IMR-90 (cell line): Measurements from ENCODE around the gene LRP1-AS. TPM values are rescaled to one million over a fixed set of nuclear protein-coding genes. Genes with fewer than 3 reads are reported as not detected.

ENCODE experiments used
- ATAC-seq: fragments of 200-7000 bp; cut with Tn5 transposase; 2 replicates; pipeline ENCODE4 v1.9.1; 2020; ENCODE audit warnings: low read depth, mild to moderate bottlenecking, moderate library complexity
- BruUV-seq: library from RNA; stranded (reverse); fragments of 400-500 nt; replicated peaks from 2 replicates; lab custom pipeline; 2021; lab: Mats Ljungman, UMichigan
- CTCF ChIA-PET: fragments of 300-600 bp; formaldehyde crosslinking; extraction: SDS; loops from one replicate; lab custom pipeline; 2021; ENCODE audit warnings: antibody characterized with exemption; lab: Yijun Ruan, JAX
- POLR2A ChIA-PET: fragments of 300-600 bp; sonication (Branson Sonifier 250); formaldehyde crosslinking; loops from one replicate; lab custom pipeline; 2022; ENCODE audit warnings: antibody characterized with exemption; ENCODE audit not compliant: unreplicated experiment; lab: Charles Lee
- DNase-seq: peaks from one replicate; pipeline ENCODE4 v3.0.0; 2013
- H2AFZ ChIP-seq: replicated peaks from 2 replicates; pipeline ENCODE3; 2013; ENCODE audit warnings: low read length, mild to moderate bottlenecking; ENCODE audit not compliant: poor library complexity
- H2AK5ac ChIP-seq: 2 replicates; pipeline ENCODE4 v1.6.1; 2013; ENCODE audit warnings: low read depth, low read length, inconsistent platforms
- H2AK9ac ChIP-seq: replicated peaks from 2 replicates; pipeline ENCODE3; 2013; ENCODE audit warnings: mild to moderate bottlenecking, low read depth, low read length, moderate library complexity; ENCODE audit not compliant: poor library complexity
- H2BK120ac ChIP-seq: 2 replicates; pipeline ENCODE4 v1.6.1; 2013; ENCODE audit warnings: low read depth, low read length, inconsistent platforms
- H2BK15ac ChIP-seq: 3 replicates; pipeline ENCODE4 v1.6.1; 2013; ENCODE audit warnings: low read depth, low read length, inconsistent platforms
- H2BK20ac ChIP-seq: 2 replicates; pipeline ENCODE4 v1.6.1; 2013; ENCODE audit warnings: low read depth, mild to moderate bottlenecking, inconsistent platforms, low read length, moderate library complexity
- H2BK5ac ChIP-seq: 2 replicates; pipeline ENCODE4 v1.6.1; 2013; ENCODE audit warnings: mild to moderate bottlenecking, low read depth, low read length, inconsistent platforms; ENCODE audit not compliant: poor library complexity, severe bottlenecking
- H3K14ac ChIP-seq: replicated peaks from 2 replicates; pipeline ENCODE4 v1.6.1; 2013; ENCODE audit warnings: low read depth, low read length, inconsistent platforms
- H3K18ac ChIP-seq: 2 replicates; pipeline ENCODE4 v1.6.1; 2013; ENCODE audit warnings: low read depth, low read length, control low read depth
- H3K23ac ChIP-seq: 2 replicates; pipeline ENCODE4 v1.6.1; 2013; ENCODE audit warnings: low read depth, low read length, inconsistent platforms
- H3K27ac ChIP-seq: 2 replicates; pipeline ENCODE4 v1.5.1; 2013; ENCODE audit warnings: mild to moderate bottlenecking, control low read depth, low read length; ENCODE audit not compliant: insufficient read depth
- H3K27me3 ChIP-seq: 2 replicates; pipeline ENCODE4 v1.6.1; 2013; ENCODE audit warnings: low read length; ENCODE audit not compliant: control insufficient read depth, insufficient read depth
- H3K36me3 ChIP-seq: 2 replicates; pipeline ENCODE4 v1.6.1; 2013; ENCODE audit warnings: low read length, mixed read lengths; ENCODE audit not compliant: control insufficient read depth, insufficient read depth
- H3K4ac ChIP-seq: 2 replicates; pipeline ENCODE4 v1.6.1; 2013; ENCODE audit warnings: low read depth, low read length, inconsistent platforms
- H3K4me1 ChIP-seq: 2 replicates; pipeline ENCODE4 v1.6.1; 2013; ENCODE audit warnings: low read length, mixed read lengths; ENCODE audit not compliant: control insufficient read depth, insufficient read depth
- H3K4me2 ChIP-seq: 2 replicates; pipeline ENCODE4 v1.6.1; 2013; ENCODE audit warnings: low read depth, mild to moderate bottlenecking, control low read depth, low read length, moderate library complexity
- H3K4me3 ChIP-seq: 2 replicates; pipeline ENCODE4 v1.5.1; 2013; ENCODE audit warnings: low read depth, mild to moderate bottlenecking, control low read depth, low read length, moderate library complexity; ENCODE audit not compliant: insufficient read depth
- H3K56ac ChIP-seq: 2 replicates; pipeline ENCODE4 v1.6.1; 2013; ENCODE audit warnings: low read length, inconsistent platforms; ENCODE audit not compliant: insufficient read depth; ENCODE audit errors: extremely low read depth
- H3K79me1 ChIP-seq, 2 experiments: 2 replicates each; pipeline ENCODE4 v1.6.1; 2013; ENCODE audit warnings: low read length in 2 of 2, inconsistent platforms in 1 of 2, low read depth in 1 of 2
- H3K9ac ChIP-seq: 2 replicates; pipeline ENCODE4 v1.6.1; 2013; ENCODE audit warnings: low read depth, low read length, control low read depth
- H3K9me1 ChIP-seq: 2 replicates; pipeline ENCODE4 v1.6.1; 2013; ENCODE audit warnings: low read length, inconsistent platforms; ENCODE audit not compliant: insufficient read depth
- H3K9me3 ChIP-seq: 2 replicates; pipeline ENCODE4 v1.6.1; 2013; ENCODE audit warnings: low read length; ENCODE audit not compliant: control insufficient read depth, insufficient read depth
- H4K20me1 ChIP-seq: 2 replicates; pipeline ENCODE4 v1.6.1; 2013; ENCODE audit warnings: low read length, inconsistent platforms; ENCODE audit not compliant: insufficient read depth
- H4K5ac ChIP-seq: 2 replicates; pipeline ENCODE4 v1.6.1; 2013; ENCODE audit warnings: mild to moderate bottlenecking, low read depth, low read length, control low read depth
- H4K8ac ChIP-seq, 2 experiments: 2 replicates each; pipeline ENCODE4 v1.6.1; 2013; ENCODE audit warnings: low read depth in 2 of 2, low read length in 2 of 2, control low read depth in 1 of 2, inconsistent platforms in 1 of 2
- H4K91ac ChIP-seq: 2 replicates; pipeline ENCODE4 v1.6.1; 2013; ENCODE audit warnings: low read depth, low read length, inconsistent platforms; ENCODE audit not compliant: insufficient read depth
- BHLHE40 ChIP-seq: fragments of 150-350 bp; IDR thresholded peaks from 2 replicates; pipeline ENCODE4 v1.6.1; 2016; ENCODE audit warnings: mild to moderate bottlenecking, low read depth, low read length
- CEBPB ChIP-seq: IDR thresholded peaks from 2 replicates; pipeline ENCODE4 v1.6.1; 2012; ENCODE audit warnings: low read depth, low read length, improper control_type of control experiment
- CHD1 ChIP-seq: IDR thresholded peaks from 2 replicates; pipeline ENCODE4 v1.6.1; 2012; ENCODE audit warnings: low read depth, low read length, improper control_type of control experiment
- FOS ChIP-seq: fragments of 150-350 bp; IDR thresholded peaks from 2 replicates; pipeline ENCODE4 v1.6.1; 2016; ENCODE audit warnings: low read depth, low read length
- MAFK ChIP-seq: IDR thresholded peaks from 2 replicates; pipeline ENCODE4 v1.6.1; 2012; ENCODE audit warnings: low read depth, low read length, improper control_type of control experiment
- MXI1 ChIP-seq: IDR thresholded peaks from 2 replicates; pipeline ENCODE4 v1.6.1; 2012; ENCODE audit warnings: low read depth, mild to moderate bottlenecking, low read length, moderate library complexity, borderline replicate concordance
- NFE2L2 ChIP-seq: fragments of 150-350 bp; IDR thresholded peaks from 2 replicates; pipeline ENCODE4 v1.6.1; 2016; ENCODE audit warnings: low read depth, mild to moderate bottlenecking, low read length
- RFX5 ChIP-seq: IDR thresholded peaks from 2 replicates; pipeline ENCODE4 v1.8.0; 2012; ENCODE audit warnings: low read depth, mild to moderate bottlenecking, low read length, moderate library complexity
- WGBS, 2 experiments: methylation state at CpG; one replicate each; pipeline versions ENCODE4 v1.1.5 to v1.1.7; 2013; ENCODE audit warnings: missing lambda C conversion rate in 2 of 2; ENCODE audit not compliant: insufficient read length in 1 of 2; ENCODE audit errors: extremely low coverage in 2 of 2; 5-methylcytosine and 5-hydroxymethylcytosine counted together
- dilution Hi-C: fragments of 300-500 bp; cut with HindIII; formaldehyde crosslinking; loops from one replicate; pipeline ENCODE4 v1.14.3; 2018; ENCODE audit warnings: low sequenced_read_pairs; ENCODE audit not compliant: unreplicated experiment
- in situ Hi-C: fragments of 300-500 bp; cut with MboI; formaldehyde crosslinking; loops from 3 replicates; pipeline ENCODE4 v1.14.3; 2019; ENCODE audit warnings: low sequenced_read_pairs, inconsistent platforms, mixed read lengths
- intact Hi-C: fragments of 100-400 bp; cut with micrococcal nuclease; formaldehyde crosslinking; loops from 2 replicates; pipeline ENCODE4 v1.10.0; 2022
- polyA plus RNA-seq, 3 experiments: library from polyadenylated mRNA; depleted of rRNA; stranded (reverse); fragments of >200 nt; gene quantifications; 2 replicates each; pipeline ENCODE4 v1.2.3, GENCODE V29; 2012; ENCODE audit warnings: low replicate concordance in 1 of 3
- total RNA-seq: library from RNA; depleted of rRNA; stranded (reverse); fragments of >200 nt; gene quantifications from 2 replicates; pipeline ENCODE4 v1.2.3, GENCODE V29; 2012
- TF ChIP-seq, protein P1 (sequence below): fragments of 150-350 bp; IDR thresholded peaks from 2 replicates; pipeline ENCODE4 v1.6.1; 2016; ENCODE audit warnings: low read depth, mild to moderate bottlenecking, low read length, moderate library complexity, borderline replicate concordance
- TF ChIP-seq, protein P2 (sequence below): conservative IDR thresholded peaks from 2 replicates; pipeline ENCODE4 v1.5.1; 2012; ENCODE audit warnings: mild to moderate bottlenecking, low read depth, low read length, improper control_type of control experiment
- TF ChIP-seq, protein P3 (sequence below): fragments of 150-350 bp; IDR thresholded peaks from 2 replicates; pipeline ENCODE4 v1.6.1; 2017; ENCODE audit warnings: mild to moderate bottlenecking, antibody characterized with exemption, low read length, low read depth

Gene LRP1-AS
- total and polyA plus RNA-seq, 2 of the 4 experiments (the other 2 are of a cell fraction) = not detected

DNA sequence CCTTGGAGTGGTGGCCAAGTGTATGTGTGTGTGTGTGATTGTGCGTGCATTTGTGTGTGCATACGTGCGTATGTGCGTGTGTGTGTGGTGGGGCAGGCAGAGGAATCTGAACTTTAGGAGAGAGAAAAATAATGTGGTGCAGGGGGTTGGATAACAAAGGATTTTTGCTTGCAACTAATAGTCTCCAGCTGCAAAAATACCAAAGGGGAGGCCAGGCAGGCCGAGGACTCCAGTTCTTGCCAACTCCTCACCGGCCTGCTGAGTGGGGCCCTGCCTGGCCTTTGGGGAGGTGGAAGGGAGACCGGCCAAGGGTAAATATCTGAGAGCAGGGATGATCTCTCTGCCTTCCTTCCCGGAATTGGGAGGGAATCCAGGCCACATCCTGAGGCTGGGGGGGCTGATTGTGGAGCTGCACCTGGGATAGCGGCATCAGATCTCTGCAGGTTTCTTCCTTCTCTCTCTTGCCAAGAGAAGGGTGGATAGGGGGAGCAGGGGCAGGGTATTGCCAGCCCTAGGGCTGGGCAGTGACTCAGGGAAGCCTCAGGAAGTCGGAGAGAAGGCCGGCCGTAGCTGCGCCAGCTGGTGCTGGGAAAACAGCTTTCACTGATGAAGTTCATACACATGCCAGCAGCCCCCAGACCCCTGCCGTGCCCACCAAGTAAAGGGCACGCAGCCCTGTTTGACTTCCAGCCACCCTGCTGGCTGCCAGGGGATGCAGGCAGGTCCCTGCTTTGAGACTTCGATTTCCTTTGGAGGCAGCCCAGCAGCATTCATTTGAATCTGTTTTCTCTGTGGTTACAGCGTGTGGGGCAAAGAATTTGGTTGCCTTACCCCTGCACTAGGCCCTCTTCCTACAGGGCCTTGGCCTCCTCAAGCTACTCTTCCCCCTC, 4.6 kb upstream of the LRP1-AS start:
- ATAC-seq (peak; percentile 43), DNase-seq (peak; percentile 74)
- peaks cover 64% of the 10 kb centered on the region for H4K20me1 ChIP-seq
- peak overlapping the region; percentile 87 for H3K4ac ChIP-seq
- peak overlapping the region; percentile 51 to 53; a peak in 3 of 4 replicates for H4K8ac ChIP-seq
- H3K18ac ChIP-seq = peak overlapping the region; percentile 78
- in situ Hi-C loops = no loop called here
- peak overlapping the region; percentile 74 for H2BK5ac ChIP-seq
- H3K4me3 ChIP-seq = no peak overlapping the region
- H3K56ac ChIP-seq = no peak overlapping the region
- H2BK120ac ChIP-seq = peak overlapping the region; percentile 66; the same call in 1 of the 2 replicates
- H3K27ac ChIP-seq = peak overlapping the region; percentile 81
- peaks cover 45% of the 10 kb centered on the region for H3K9me1 ChIP-seq
- H3K4me1 ChIP-seq = peaks cover 53% of the 10 kb centered on the region
- peak overlapping the region; percentile 87 for H3K14ac ChIP-seq
- H3K9me3 ChIP-seq = no peaks in the 10 kb centered on the region
- peak overlapping the region; percentile 72 for H4K91ac ChIP-seq
- intact Hi-C loops = no loop called here
- peak overlapping the region; percentile 50; the same call in 1 of the 3 replicates for H2BK15ac ChIP-seq
- H3K9ac ChIP-seq = peak overlapping the region; percentile 10
- H3K79me1 ChIP-seq = peaks cover 41 to 94% of the 10 kb centered on the region in 2 experiments
- POLR2A ChIA-PET = no interaction called here
- dilution Hi-C loops = no loop called here
- peak overlapping the region; percentile 82 for H2AK9ac ChIP-seq
- H3K27me3 ChIP-seq = no peaks in the 10 kb centered on the region
- H2AK5ac ChIP-seq = peak overlapping the region; percentile 94
- peak overlapping the region; percentile 79; the same call in 1 of the 2 replicates for H3K23ac ChIP-seq
- WGBS, 2 experiments = 24% methylated on average over 9 of the region's 17 CpGs; no CpG with 5 or more reads in 1 of the 2 experiments
- peak overlapping the region; percentile 48 for H3K4me2 ChIP-seq
- H4K5ac ChIP-seq = peak overlapping the region; percentile 72
- peaks cover 70% of the 10 kb centered on the region for H3K36me3 ChIP-seq
- peak overlapping the region; percentile 64 for H2AFZ ChIP-seq
- TF ChIP-seq BHLHE40 (no peak), MAFK (no peak), CEBPB (no peak), FOS (no peak), MXI1 (no peak), NFE2L2 (no peak), CHD1 (no peak), RFX5 (no peak)
- TF ChIP-seq, protein P1, sequence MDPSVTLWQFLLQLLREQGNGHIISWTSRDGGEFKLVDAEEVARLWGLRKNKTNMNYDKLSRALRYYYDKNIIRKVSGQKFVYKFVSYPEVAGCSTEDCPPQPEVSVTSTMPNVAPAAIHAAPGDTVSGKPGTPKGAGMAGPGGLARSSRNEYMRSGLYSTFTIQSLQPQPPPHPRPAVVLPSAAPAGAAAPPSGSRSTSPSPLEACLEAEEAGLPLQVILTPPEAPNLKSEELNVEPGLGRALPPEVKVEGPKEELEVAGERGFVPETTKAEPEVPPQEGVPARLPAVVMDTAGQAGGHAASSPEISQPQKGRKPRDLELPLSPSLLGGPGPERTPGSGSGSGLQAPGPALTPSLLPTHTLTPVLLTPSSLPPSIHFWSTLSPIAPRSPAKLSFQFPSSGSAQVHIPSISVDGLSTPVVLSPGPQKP = no peak
- TF ChIP-seq, protein P2, sequence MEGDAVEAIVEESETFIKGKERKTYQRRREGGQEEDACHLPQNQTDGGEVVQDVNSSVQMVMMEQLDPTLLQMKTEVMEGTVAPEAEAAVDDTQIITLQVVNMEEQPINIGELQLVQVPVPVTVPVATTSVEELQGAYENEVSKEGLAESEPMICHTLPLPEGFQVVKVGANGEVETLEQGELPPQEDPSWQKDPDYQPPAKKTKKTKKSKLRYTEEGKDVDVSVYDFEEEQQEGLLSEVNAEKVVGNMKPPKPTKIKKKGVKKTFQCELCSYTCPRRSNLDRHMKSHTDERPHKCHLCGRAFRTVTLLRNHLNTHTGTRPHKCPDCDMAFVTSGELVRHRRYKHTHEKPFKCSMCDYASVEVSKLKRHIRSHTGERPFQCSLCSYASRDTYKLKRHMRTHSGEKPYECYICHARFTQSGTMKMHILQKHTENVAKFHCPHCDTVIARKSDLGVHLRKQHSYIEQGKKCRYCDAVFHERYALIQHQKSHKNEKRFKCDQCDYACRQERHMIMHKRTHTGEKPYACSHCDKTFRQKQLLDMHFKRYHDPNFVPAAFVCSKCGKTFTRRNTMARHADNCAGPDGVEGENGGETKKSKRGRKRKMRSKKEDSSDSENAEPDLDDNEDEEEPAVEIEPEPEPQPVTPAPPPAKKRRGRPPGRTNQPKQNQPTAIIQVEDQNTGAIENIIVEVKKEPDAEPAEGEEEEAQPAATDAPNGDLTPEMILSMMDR = no peak
- TF ChIP-seq, protein P3, sequence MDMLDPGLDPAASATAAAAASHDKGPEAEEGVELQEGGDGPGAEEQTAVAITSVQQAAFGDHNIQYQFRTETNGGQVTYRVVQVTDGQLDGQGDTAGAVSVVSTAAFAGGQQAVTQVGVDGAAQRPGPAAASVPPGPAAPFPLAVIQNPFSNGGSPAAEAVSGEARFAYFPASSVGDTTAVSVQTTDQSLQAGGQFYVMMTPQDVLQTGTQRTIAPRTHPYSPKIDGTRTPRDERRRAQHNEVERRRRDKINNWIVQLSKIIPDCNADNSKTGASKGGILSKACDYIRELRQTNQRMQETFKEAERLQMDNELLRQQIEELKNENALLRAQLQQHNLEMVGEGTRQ = no peak
- peak overlapping the region; percentile 30; the same call in 1 of the 2 replicates for H2BK20ac ChIP-seq
- BruUV-seq = no TSS peak
- CTCF ChIA-PET = interaction anchor here (0.5 to 0.8 kb wide), 2 partner anchors 26 to 27 kb away, joined by 3 read pairs; no protein-coding TSS in a partner anchor
